Fibroblast of skin of left biceps (primary cell): ENCODE results near the gene KLF15.
A peak's percentile ranks its signal among the peaks of the same experiment; 100 is the strongest.

Experiments used
- DNase-seq, 2 experiments: peaks; one replicate each; pipeline ENCODE4 v3.0.0-alpha.2; 2013; ENCODE audit warnings: low read depth in 2 of 2

Gene KLF15

GRCh38 chr3:126389112-126389793 lies 32.0 kb upstream of the KLF15 start:
- DNase-seq: peak; percentile 30 to 37

GRCh38 chr3:126381966-126382365 lies 24.8 kb upstream of the KLF15 start:
- DNase-seq: no peak

- no peak for DNase-seq
Observed at GRCh38 chr3:126380011-126380768, 23.0 kb upstream of the KLF15 start.

- DNase-seq: no peak
Observed at GRCh38 chr3:126378341-126378751, 21.1 kb upstream of the KLF15 start.

GRCh38 chr3:126377211-126377610 lies 20.0 kb upstream of the KLF15 start:
- no peak for DNase-seq

GRCh38 chr3:126376444-126376843 lies 19.2 kb upstream of the KLF15 start:
- no peak for DNase-seq

GRCh38 chr3:126375835-126376331 lies 18.7 kb upstream of the KLF15 start:
- no peak for DNase-seq

GRCh38 chr3:126373682-126374601 lies 16.7 kb upstream of the KLF15 start:
- DNase-seq: no peak

GRCh38 chr3:126373146-126373613 lies 16.0 kb upstream of the KLF15 start:
- no peak for DNase-seq

GRCh38 chr3:126372413-126373145 lies 15.4 kb upstream of the KLF15 start:
- DNase-seq: no peak

GRCh38 chr3:126371096-126371705 lies 14.0 kb upstream of the KLF15 start:
- no peak for DNase-seq

GRCh38 chr3:126370606-126371005 lies 13.4 kb upstream of the KLF15 start:
- DNase-seq: no peak

GRCh38 chr3:126370055-126370454 lies 12.8 kb upstream of the KLF15 start:
- no peak for DNase-seq

- no peak for DNase-seq
Observed at GRCh38 chr3:126369490-126369889, 12.3 kb upstream of the KLF15 start.

- DNase-seq: no peak
Observed at GRCh38 chr3:126367316-126367805, 10.2 kb upstream of the KLF15 start.

GRCh38 chr3:126365351-126366277 lies 8.4 kb upstream of the KLF15 start:
- DNase-seq: no peak

- no peak for DNase-seq
Observed at GRCh38 chr3:126364731-126365301, 7.6 kb upstream of the KLF15 start.

GRCh38 chr3:126364130-126364695 lies 7.0 kb upstream of the KLF15 start:
- no peak for DNase-seq

GRCh38 chr3:126361211-126361610 lies 4.0 kb upstream of the KLF15 start:
- no peak for DNase-seq
